Panc1 (cell line): ENCODE results near the gene NIPAL3. TPM values are rescaled to one million over a fixed set of nuclear protein-coding genes. Genes with fewer than 3 reads are reported as not detected.
"Not testable (repeated sequence)": the region's sequence is repeated elsewhere in the genome, so short reads cannot be mapped to it uniquely, and the experiment has no call there.

Experiments used
- ATAC-seq: fragments of 200-7000 bp; cut with Tn5 transposase; 2 replicates; pipeline ENCODE4 v1.9.1; 2020; ENCODE audit warnings: mild to moderate bottlenecking, moderate library complexity
- BruUV-seq: library from RNA; stranded (reverse); fragments of 400-500 nt; replicated peaks from 2 replicates; lab custom pipeline; 2021; lab: Mats Ljungman, UMichigan
- CTCF ChIA-PET: fragments of 300-600 bp; sonication (Branson Sonifier 250); formaldehyde crosslinking; loops from one replicate; lab custom pipeline; 2022; ENCODE audit warnings: antibody characterized with exemption; lab: Charles Lee
- POLR2A ChIA-PET: fragments of 300-600 bp; sonication (Branson Sonifier 250); formaldehyde crosslinking; loops from one replicate; lab custom pipeline; 2022; ENCODE audit warnings: antibody characterized with exemption; lab: Charles Lee
- DNase-seq: peaks from one replicate; pipeline ENCODE4 v3.0.0-alpha.2; 2010; ENCODE audit warnings: low read depth, low spot score
- H3K27ac ChIP-seq: 2 replicates; pipeline ENCODE4 v1.5.1; 2011; ENCODE audit warnings: mild to moderate bottlenecking, low read length, inconsistent platforms
- H3K27me3 ChIP-seq: fragments of 200-500 bp; sonication (Bioruptor generic); 2 replicates; pipeline ENCODE4 v1.6.0; 2014; ENCODE audit warnings: low read length, inconsistent platforms; ENCODE audit not compliant: control insufficient read depth, insufficient read depth
- H3K36me3 ChIP-seq: fragments of 200-500 bp; sonication (Bioruptor generic); 2 replicates; pipeline ENCODE4 v1.5.1; 2014; ENCODE audit warnings: inconsistent platforms, mild to moderate bottlenecking, low read length, moderate library complexity; ENCODE audit not compliant: control insufficient read depth, insufficient read depth
- H3K4me1 ChIP-seq: 2 replicates; pipeline ENCODE4 v1.5.1; 2011; ENCODE audit warnings: inconsistent platforms, mild to moderate bottlenecking, low read length, moderate library complexity; ENCODE audit not compliant: control insufficient read depth, insufficient read depth
- H3K4me3 ChIP-seq, 2 experiments: 2 replicates each; pipeline ENCODE4 v1.5.1; 2011 to 2012; ENCODE audit warnings: low read depth in 2 of 2, low read length in 2 of 2, mild to moderate bottlenecking in 2 of 2, inconsistent platforms in 1 of 2, moderate library complexity in 1 of 2
- H3K9me3 ChIP-seq: fragments of 200-500 bp; sonication (Bioruptor generic); 2 replicates; pipeline ENCODE4 v1.5.1; 2014; ENCODE audit warnings: low read depth, mild to moderate bottlenecking, inconsistent platforms, low read length, moderate library complexity; ENCODE audit not compliant: control insufficient read depth, insufficient read depth
- POLR2AphosphoS5 ChIP-seq: IDR thresholded peaks from 2 replicates; pipeline ENCODE4 v1.6.1; 2012; ENCODE audit warnings: mild to moderate bottlenecking, low read depth, low read length, moderate library complexity
- REST ChIP-seq, 2 experiments: IDR thresholded peaks; 2 replicates each; pipeline ENCODE4 v1.6.1; 2011 to 2012; ENCODE audit warnings: low read depth in 2 of 2, control low read depth in 1 of 2, low read length in 1 of 2, mild to moderate bottlenecking in 1 of 2, moderate library complexity in 1 of 2; ENCODE audit not compliant: insufficient read depth in 1 of 2
- SIN3A ChIP-seq: IDR thresholded peaks from 2 replicates; pipeline ENCODE4 v1.6.1; 2012; ENCODE audit warnings: low read depth, mild to moderate bottlenecking, low read length, moderate library complexity, borderline replicate concordance; ENCODE audit not compliant: insufficient read depth
- TCF7L2 ChIP-seq: IDR thresholded peaks from 2 replicates; pipeline ENCODE4 v1.6.1; 2011; ENCODE audit warnings: mild to moderate bottlenecking, low read depth, low read length, inconsistent platforms
- in situ Hi-C: cut with HindIII; loops from 2 replicates; pipeline ENCODE4 v1.10.0; 2016; ENCODE audit warnings: low sequenced_read_pairs, low pct_unique_long_range_greater_than_20kb
- intact Hi-C: fragments of 100-400 bp; cut with micrococcal nuclease; formaldehyde crosslinking; loops from one replicate; pipeline ENCODE4 v1.10.0; 2022; ENCODE audit not compliant: unreplicated experiment
- total RNA-seq: library from RNA; stranded (reverse); gene quantifications from one replicate; pipeline ENCODE4 v1.2.1, GENCODE V29; 2021; ENCODE audit not compliant: unreplicated experiment
- TF ChIP-seq, protein P1 (sequence below): fragments of 450-650 bp; IDR thresholded peaks from 2 replicates; pipeline ENCODE4 v1.5.1; 2017; ENCODE audit warnings: mild to moderate bottlenecking

NIPAL3 gene
- total RNA-seq, 1 experiment from 2014 or later: 13.6 TPM

GRCh38 chr1:24441996-24442668 lies 26.5 kb downstream of the NIPAL3 start:
- H3K4me3 ChIP-seq: no peak overlapping the region
- TF ChIP-seq POLR2AphosphoS5 (no peak), TCF7L2 (no peak), SIN3A (no peak)
- no peaks in the 10 kb centered on the region for H3K36me3 ChIP-seq
- DNase-seq (no peak), ATAC-seq (no peak)
- CTCF ChIA-PET: no interaction called here
- in situ Hi-C loops (no loop called here), intact Hi-C loops (no loop called here)
- no peak overlapping the region for H3K27ac ChIP-seq
- H3K27me3 ChIP-seq: no peaks in the 10 kb centered on the region
- POLR2A ChIA-PET: no interaction called here
- no TSS peak for BruUV-seq
- no peaks in the 10 kb centered on the region for H3K9me3 ChIP-seq
- H3K4me1 ChIP-seq: no peaks in the 10 kb centered on the region

GRCh38 chr1:24442764-24443163 lies 27.2 kb downstream of the NIPAL3 start:
- H3K27me3 ChIP-seq: no peaks in the 10 kb centered on the region
- H3K9me3 ChIP-seq: no peaks in the 10 kb centered on the region
- ChIA-PET CTCF (interaction anchor here (0.5 kb wide), 1 partner anchor 505 kb away, joined by 4 read pairs; no protein-coding TSS in a partner anchor), POLR2A (no interaction called here)
- no peak overlapping the region for H3K4me3 ChIP-seq
- BruUV-seq: no TSS peak
- TF ChIP-seq TCF7L2: no peak
- TF ChIP-seq REST (IDR thresholded peaks at IDR 0.05; ENCODE audit: insufficient read depth in 1 of 2, low read depth in 2 of 2, low read length in 1 of 2): no peak
- no peaks in the 10 kb centered on the region for H3K36me3 ChIP-seq
- ATAC-seq: no peak
- no peaks in the 10 kb centered on the region for H3K4me1 ChIP-seq
- no peak overlapping the region for H3K27ac ChIP-seq
- in situ Hi-C loops (no loop called here), intact Hi-C loops (no loop called here)
- DNase-seq: no peak

DNA sequence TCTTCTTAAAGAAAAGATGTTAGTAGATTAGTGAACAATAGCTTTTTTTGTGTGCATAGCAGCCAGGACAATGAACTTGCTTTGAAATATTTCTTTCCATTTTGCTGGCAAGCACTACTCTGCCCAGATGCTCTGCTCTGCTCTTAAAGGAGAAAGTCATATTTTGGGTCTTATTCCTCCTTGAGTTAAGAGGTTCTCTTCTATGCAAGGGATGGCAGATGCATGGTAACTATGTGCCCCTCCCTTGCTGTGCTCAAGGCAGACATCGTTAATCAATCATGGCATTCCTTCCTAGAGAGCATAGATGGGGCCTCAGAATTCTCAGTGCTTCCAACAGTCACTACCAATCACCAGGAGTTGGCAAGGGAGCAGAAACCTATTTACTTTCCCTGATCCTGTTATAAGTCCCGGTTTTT lies 27.6 kb downstream of the NIPAL3 start:
- ChIA-PET CTCF (interaction anchor here (0.5 kb wide), 1 partner anchor 506 kb away, joined by 4 read pairs; no protein-coding TSS in a partner anchor), POLR2A (no interaction called here)
- H3K36me3 ChIP-seq: no peaks in the 10 kb centered on the region
- H3K27ac ChIP-seq: no peak overlapping the region
- no TSS peak for BruUV-seq
- H3K9me3 ChIP-seq: no peaks in the 10 kb centered on the region
- TF ChIP-seq TCF7L2 (no peak), SIN3A (no peak), REST (IDR thresholded peaks at IDR 0.05; ENCODE audit: insufficient read depth in 1 of 2, low read depth in 2 of 2, low read length in 1 of 2) (no peak), POLR2AphosphoS5 (no peak)
- TF ChIP-seq, protein P1, sequence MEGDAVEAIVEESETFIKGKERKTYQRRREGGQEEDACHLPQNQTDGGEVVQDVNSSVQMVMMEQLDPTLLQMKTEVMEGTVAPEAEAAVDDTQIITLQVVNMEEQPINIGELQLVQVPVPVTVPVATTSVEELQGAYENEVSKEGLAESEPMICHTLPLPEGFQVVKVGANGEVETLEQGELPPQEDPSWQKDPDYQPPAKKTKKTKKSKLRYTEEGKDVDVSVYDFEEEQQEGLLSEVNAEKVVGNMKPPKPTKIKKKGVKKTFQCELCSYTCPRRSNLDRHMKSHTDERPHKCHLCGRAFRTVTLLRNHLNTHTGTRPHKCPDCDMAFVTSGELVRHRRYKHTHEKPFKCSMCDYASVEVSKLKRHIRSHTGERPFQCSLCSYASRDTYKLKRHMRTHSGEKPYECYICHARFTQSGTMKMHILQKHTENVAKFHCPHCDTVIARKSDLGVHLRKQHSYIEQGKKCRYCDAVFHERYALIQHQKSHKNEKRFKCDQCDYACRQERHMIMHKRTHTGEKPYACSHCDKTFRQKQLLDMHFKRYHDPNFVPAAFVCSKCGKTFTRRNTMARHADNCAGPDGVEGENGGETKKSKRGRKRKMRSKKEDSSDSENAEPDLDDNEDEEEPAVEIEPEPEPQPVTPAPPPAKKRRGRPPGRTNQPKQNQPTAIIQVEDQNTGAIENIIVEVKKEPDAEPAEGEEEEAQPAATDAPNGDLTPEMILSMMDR: no peak
- no peak overlapping the region for H3K4me3 ChIP-seq
- no peaks in the 10 kb centered on the region for H3K4me1 ChIP-seq
- DNase-seq (no peak), ATAC-seq (no peak)
- intact Hi-C loops (no loop called here), in situ Hi-C loops (no loop called here)
- no peaks in the 10 kb centered on the region for H3K27me3 ChIP-seq

- BruUV-seq, H3K4me1 ChIP-seq, POLR2A ChIA-PET, DNase-seq, in situ Hi-C loops, H3K36me3 ChIP-seq, H3K4me3 ChIP-seq, H3K27me3 ChIP-seq, H3K9me3 ChIP-seq, intact Hi-C loops, ATAC-seq, H3K27ac ChIP-seq: not testable (repeated sequence)
- CTCF ChIA-PET: interaction anchor here (0.6 kb wide), 1 partner anchor 26 kb away, joined by 3 read pairs; no protein-coding TSS in a partner anchor
Observed at GRCh38 chr1:24446446-24446845, 30.8 kb downstream of the NIPAL3 start.
